Prostate gland (tissue), 2 donors: Measurements from ENCODE around the gene SPRED2. TPM values are rescaled to one million over a fixed set of nuclear protein-coding genes. Genes with fewer than 3 reads are reported as not detected.

Experiments used
- DNase-seq: peaks from one replicate; pipeline ENCODE4 v3.0.0-alpha.2; 2019; ENCODE audit warnings: low spot score
- H3K27ac ChIP-seq, 2 donors: fragments of 200-600 bp; sonication (generic); 2 replicates each; pipeline ENCODE4 v1.5.1; 2017 to 2019
- H3K27me3 ChIP-seq: fragments of 200-600 bp; sonication (generic); replicated peaks from 2 replicates; pipeline ENCODE4 v1.5.1; 2019; ENCODE audit not compliant: insufficient read depth
- H3K36me3 ChIP-seq, 2 donors: fragments of 200-600 bp; sonication (generic); 1 replicate in 1 of 2; 2 replicates in 1 of 2; pipeline versions ENCODE4 v1.5.1 to v1.8.1; 2017 to 2019
- H3K4me1 ChIP-seq: fragments of 200-600 bp; sonication (generic); replicated peaks from 2 replicates; pipeline ENCODE4 v1.5.1; 2019
- H3K4me3 ChIP-seq, 2 donors: fragments of 200-600 bp; sonication (generic); 2 replicates each; pipeline ENCODE4 v1.5.1; 2017 to 2019
- H3K9me3 ChIP-seq: fragments of 200-600 bp; sonication (generic); 2 replicates; pipeline ENCODE4 v1.5.1; 2017
- CTCF ChIP-seq, 4 experiments: fragments of 200-600 bp in 2 of 4; fragments of 450-650 bp in 2 of 4; sonication (generic) in 2 of 4; IDR thresholded peaks; 1 replicate in 3 of 4; 2 replicates in 1 of 4; pipeline ENCODE4 v1.5.1; 2016 to 2019; ENCODE audit warnings: antibody characterized with exemption in 4 of 4, mild to moderate bottlenecking in 2 of 4, moderate library complexity in 2 of 4
- POLR2A ChIP-seq: fragments of 450-650 bp; IDR thresholded peaks from one replicate; pipeline ENCODE4 v1.6.1; 2016; ENCODE audit warnings: antibody characterized with exemption, mild to moderate bottlenecking
- POLR2AphosphoS5 ChIP-seq: sonication (generic); formaldehyde crosslinking; IDR thresholded peaks from one replicate; pipeline ENCODE4 v1.6.1; 2017; ENCODE audit warnings: antibody characterized with exemption
- WGBS: methylation state at CpG from one replicate; pipeline ENCODE4 v1.1.5; 2018; 5-methylcytosine and 5-hydroxymethylcytosine counted together
- intact Hi-C: fragments of 100-400 bp; cut with DNase I; formaldehyde crosslinking; loops from one replicate; pipeline ENCODE4 v1.14.2; 2022
- total RNA-seq, 2 donors: library from RNA; depleted of rRNA; stranded (reverse); fragments of >200 nt; gene quantifications; one replicate each; pipeline ENCODE4 v1.1.0, GENCODE V29; 2016

SPRED2 gene
- total RNA-seq, 2 donors from 2014 or later: 23.7 to 27.1 TPM

- H3K4me1 ChIP-seq: peaks cover 13% of the 10 kb centered on the region
These were observed 133.2 kb downstream of the SPRED2 start for GRCh38 chr2:65299246-65299645.

GRCh38 chr2:65298089-65298488 lies 134.3 kb downstream of the SPRED2 start:
- peaks cover 13% of the 10 kb centered on the region for H3K4me1 ChIP-seq
- 78% methylated on average over 5 of the region's 5 CpGs for WGBS
- TF ChIP-seq POLR2AphosphoS5 (no peak), POLR2A (no peak), CTCF (IDR thresholded peaks at IDR 0.05) (no peak)
- H3K4me3 ChIP-seq: no peak overlapping the region
- intact Hi-C loops: no loop called here
- H3K36me3 ChIP-seq: no peaks in the 10 kb centered on the region
- no peaks in the 10 kb centered on the region for H3K9me3 ChIP-seq
- H3K27ac ChIP-seq: no peak overlapping the region
- DNase-seq: no peak
- no peaks in the 10 kb centered on the region for H3K27me3 ChIP-seq

More at GRCh38 chr2:65299246-65299645, 133.2 kb downstream of the SPRED2 start:
- intact Hi-C loops: no loop called here
- Histone ChIP-seq H3K4me3 (no peak overlapping the region), H3K36me3 (no peaks in the 10 kb centered on the region), H3K27ac (no peak overlapping the region), H3K27me3 (no peaks in the 10 kb centered on the region), H3K9me3 (no peaks in the 10 kb centered on the region)
- TF ChIP-seq POLR2AphosphoS5 (no peak), CTCF (IDR thresholded peaks at IDR 0.05) (no peak), POLR2A (no peak)
- no peak for DNase-seq
- WGBS: 70% methylated on average over 7 of the region's 7 CpGs

- 84% methylated on average over 9 of the region's 9 CpGs for WGBS
- H3K27ac ChIP-seq: no peak overlapping the region
- no peaks in the 10 kb centered on the region for H3K36me3 ChIP-seq
- no peak for TF ChIP-seq POLR2AphosphoS5
- TF ChIP-seq CTCF (IDR thresholded peaks at IDR 0.05): no peak
- TF ChIP-seq POLR2A: no peak
- no peak for DNase-seq
- H3K4me1 ChIP-seq: peaks cover 13% of the 10 kb centered on the region
- intact Hi-C loops: no loop called here
- no peak overlapping the region for H3K4me3 ChIP-seq
- no peaks in the 10 kb centered on the region for H3K9me3 ChIP-seq
- H3K27me3 ChIP-seq: no peaks in the 10 kb centered on the region
These were observed 134.9 kb downstream of the SPRED2 start for GRCh38 chr2:65297544-65297943.

- TF ChIP-seq POLR2AphosphoS5: no peak
- no peak for TF ChIP-seq CTCF (IDR thresholded peaks at IDR 0.05)
- H3K36me3 ChIP-seq: no peaks in the 10 kb centered on the region
- intact Hi-C loops: no loop called here
- no peaks in the 10 kb centered on the region for H3K27me3 ChIP-seq
- H3K9me3 ChIP-seq: no peaks in the 10 kb centered on the region
- peaks cover 13% of the 10 kb centered on the region for H3K4me1 ChIP-seq
- H3K27ac ChIP-seq: no peak overlapping the region
- whole genome bisulfite sequencing: 97% methylated on average over 7 of the region's 7 CpGs
- no peak overlapping the region for H3K4me3 ChIP-seq
- no peak for DNase-seq
These were observed 135.4 kb downstream of the SPRED2 start for GRCh38 chr2:65296971-65297370.

- H3K27ac ChIP-seq: no peak overlapping the region
- DNase-seq: no peak
- no peaks in the 10 kb centered on the region for H3K27me3 ChIP-seq
- no peaks in the 10 kb centered on the region for H3K36me3 ChIP-seq
- H3K4me3 ChIP-seq: no peak overlapping the region
- intact Hi-C loops: no loop called here
- 79% methylated on average over 6 of the region's 6 CpGs for WGBS
- no peaks in the 10 kb centered on the region for H3K9me3 ChIP-seq
- peaks cover 2% of the 10 kb centered on the region for H3K4me1 ChIP-seq
- no peak for TF ChIP-seq CTCF (IDR thresholded peaks at IDR 0.05)
- TF ChIP-seq POLR2A: no peak
- no peak for TF ChIP-seq POLR2AphosphoS5
These were observed 137.7 kb downstream of the SPRED2 start for GRCh38 chr2:65294701-65295100.
